ENCODE data around the gene GPC5.

GPC5 gene

GRCh38 chr13:92320323-92320722, 921.9 kb downstream of the GPC5 start:
- no peak for DNase-seq

- no peak for DNase-seq
Observed at GRCh38 chr13:92321174-92321573, 922.8 kb downstream of the GPC5 start.

GRCh38 chr13:92345627-92346026, 947.2 kb downstream of the GPC5 start:
- DNase-seq: no peak

- no peak for DNase-seq
Observed at GRCh38 chr13:92346046-92346445, 947.6 kb downstream of the GPC5 start.

- no peak for DNase-seq
Observed at GRCh38 chr13:92354583-92354982, 956.2 kb downstream of the GPC5 start.

- DNase-seq: no peak
Observed at GRCh38 chr13:92355213-92355612, 956.8 kb downstream of the GPC5 start.

GRCh38 chr13:92362717-92363116, 964.3 kb downstream of the GPC5 start:
- DNase-seq: no peak

GRCh38 chr13:92365904-92366303, 967.5 kb downstream of the GPC5 start:
- no peak for DNase-seq

- no peak for DNase-seq
Observed at GRCh38 chr13:92377396-92377795, 979.0 kb downstream of the GPC5 start.

- DNase-seq: no peak
Observed at GRCh38 chr13:92379371-92379770, 981.0 kb downstream of the GPC5 start.

- DNase-seq: no peak
Observed at GRCh38 chr13:92384410-92384809, 986.0 kb downstream of the GPC5 start.

GRCh38 chr13:92387245-92387644, 988.8 kb downstream of the GPC5 start:
- DNase-seq: no peak

GRCh38 chr13:92390217-92390616, 991.8 kb downstream of the GPC5 start:
- DNase-seq: no peak

- no peak for DNase-seq
Observed at GRCh38 chr13:92403606-92404005, 1005.2 kb downstream of the GPC5 start.

- DNase-seq: no peak
Observed at GRCh38 chr13:92407858-92408257, 1009.4 kb downstream of the GPC5 start.

- DNase-seq: no peak
Observed at GRCh38 chr13:92412481-92412880, 1014.1 kb downstream of the GPC5 start.

GRCh38 chr13:92412996-92413395, 1014.6 kb downstream of the GPC5 start:
- no peak for DNase-seq

GRCh38 chr13:92413452-92413851, 1015.0 kb downstream of the GPC5 start:
- no peak for DNase-seq

- DNase-seq: no peak
Observed at GRCh38 chr13:92414851-92415250, 1016.4 kb downstream of the GPC5 start.

GRCh38 chr13:92415781-92416180, 1017.4 kb downstream of the GPC5 start:
- no peak for DNase-seq

- DNase-seq: no peak
Observed at GRCh38 chr13:92418818-92419412, 1020.5 kb downstream of the GPC5 start.

GRCh38 chr13:92429231-92429630, 1030.8 kb downstream of the GPC5 start:
- no peak for DNase-seq

GRCh38 chr13:92433386-92433785, 1035.0 kb downstream of the GPC5 start:
- DNase-seq: no peak

- DNase-seq: no peak
Observed at GRCh38 chr13:92433963-92434362, 1035.5 kb downstream of the GPC5 start.
